Esophagus muscularis mucosa (tissue), 3 donors: Measurements from ENCODE around the gene AFAP1.

Source experiments
- CTCF ChIP-seq, 3 experiments: fragments of 200-600 bp in 2 of 3; fragments of 450-650 bp in 1 of 3; sonication (generic) in 2 of 3; IDR thresholded peaks; one replicate each; pipeline ENCODE4 v1.5.1; 2017 to 2019; ENCODE audit warnings: antibody characterized with exemption in 3 of 3, mild to moderate bottlenecking in 2 of 3, moderate library complexity in 1 of 3
- POLR2A ChIP-seq: fragments of 450-650 bp; IDR thresholded peaks from one replicate; pipeline ENCODE4 v1.6.1; 2017; ENCODE audit warnings: antibody characterized with exemption, moderate library complexity, mild to moderate bottlenecking, low read depth
- POLR2AphosphoS5 ChIP-seq, 2 donors: sonication (generic); formaldehyde crosslinking; IDR thresholded peaks; one replicate each; pipeline ENCODE4 v1.6.1; 2017; ENCODE audit warnings: antibody characterized with exemption in 2 of 2

GRCh38 chr4:7788694-7789425 lies 150.8 kb downstream of the AFAP1 start:
- no peak for TF ChIP-seq POLR2A
- peak; percentile 19 to 66 for TF ChIP-seq POLR2AphosphoS5 (IDR thresholded peaks at IDR 0.05)
- no peak for TF ChIP-seq CTCF (IDR thresholded peaks at IDR 0.05)
